ENCODE data around the gene CCDC90B.

Gene CCDC90B

DNA sequence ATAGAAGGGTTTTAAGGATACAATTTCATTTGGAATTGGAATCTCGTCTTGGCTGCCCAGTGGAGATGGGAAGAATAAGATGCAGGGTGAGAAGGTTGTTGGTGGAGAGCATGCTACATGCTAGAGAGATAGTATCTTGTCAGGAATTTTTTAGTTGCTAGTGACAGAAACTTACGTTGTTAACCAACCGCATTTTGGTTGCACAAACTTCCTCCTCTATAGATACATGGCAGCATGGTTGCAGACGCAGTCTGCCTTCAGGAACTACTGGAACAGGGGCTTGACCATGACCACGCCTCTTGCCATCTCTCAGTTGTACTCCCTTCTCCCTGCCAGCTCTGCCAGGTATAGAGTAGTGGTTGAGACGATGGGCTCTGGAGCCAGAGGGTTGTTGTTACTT lies 13.5 kb upstream of the CCDC90B start:
- Histone ChIP-seq H3K36me3 (ENCODE audit: control insufficient read depth in 2 of 2, insufficient read depth in 1 of 2, low read length in 2 of 2) (no peaks in the 10 kb centered on the region), H3K27ac (ENCODE audit: extremely low read depth, low read depth, low read length) (no peak overlapping the region), H3K4me1 (ENCODE audit: control insufficient read depth, insufficient read depth, low read length) (no peaks in the 10 kb centered on the region), H3K9me3 (ENCODE audit: control insufficient read depth, insufficient read depth, low read depth, low read length) (no peaks in the 10 kb centered on the region), H3K4me3 (ENCODE audit: low read depth, low read length) (no peak overlapping the region)
- CTCF ChIA-PET, result no interaction called here
- POLR2A ChIA-PET, result no interaction called here
- TF ChIP-seq ZEB2 (tag by site-specific recombination; IDR thresholded peaks at IDR 0.05) (no peak), ZNF48 (tag by site-specific recombination; IDR thresholded peaks at IDR 0.05) (no peak), ZBTB7A (tag by site-specific recombination; IDR thresholded peaks at IDR 0.05; ENCODE audit: low read depth) (no peak), ZNF624 (tag by site-specific recombination; IDR thresholded peaks at IDR 0.05) (no peak), ZNF654 (tag by site-specific recombination; IDR thresholded peaks at IDR 0.05; ENCODE audit: low read depth) (no peak), KLF1 (tag by site-specific recombination; IDR thresholded peaks at IDR 0.05) (no peak)
- TF ChIP-seq, protein P1, sequence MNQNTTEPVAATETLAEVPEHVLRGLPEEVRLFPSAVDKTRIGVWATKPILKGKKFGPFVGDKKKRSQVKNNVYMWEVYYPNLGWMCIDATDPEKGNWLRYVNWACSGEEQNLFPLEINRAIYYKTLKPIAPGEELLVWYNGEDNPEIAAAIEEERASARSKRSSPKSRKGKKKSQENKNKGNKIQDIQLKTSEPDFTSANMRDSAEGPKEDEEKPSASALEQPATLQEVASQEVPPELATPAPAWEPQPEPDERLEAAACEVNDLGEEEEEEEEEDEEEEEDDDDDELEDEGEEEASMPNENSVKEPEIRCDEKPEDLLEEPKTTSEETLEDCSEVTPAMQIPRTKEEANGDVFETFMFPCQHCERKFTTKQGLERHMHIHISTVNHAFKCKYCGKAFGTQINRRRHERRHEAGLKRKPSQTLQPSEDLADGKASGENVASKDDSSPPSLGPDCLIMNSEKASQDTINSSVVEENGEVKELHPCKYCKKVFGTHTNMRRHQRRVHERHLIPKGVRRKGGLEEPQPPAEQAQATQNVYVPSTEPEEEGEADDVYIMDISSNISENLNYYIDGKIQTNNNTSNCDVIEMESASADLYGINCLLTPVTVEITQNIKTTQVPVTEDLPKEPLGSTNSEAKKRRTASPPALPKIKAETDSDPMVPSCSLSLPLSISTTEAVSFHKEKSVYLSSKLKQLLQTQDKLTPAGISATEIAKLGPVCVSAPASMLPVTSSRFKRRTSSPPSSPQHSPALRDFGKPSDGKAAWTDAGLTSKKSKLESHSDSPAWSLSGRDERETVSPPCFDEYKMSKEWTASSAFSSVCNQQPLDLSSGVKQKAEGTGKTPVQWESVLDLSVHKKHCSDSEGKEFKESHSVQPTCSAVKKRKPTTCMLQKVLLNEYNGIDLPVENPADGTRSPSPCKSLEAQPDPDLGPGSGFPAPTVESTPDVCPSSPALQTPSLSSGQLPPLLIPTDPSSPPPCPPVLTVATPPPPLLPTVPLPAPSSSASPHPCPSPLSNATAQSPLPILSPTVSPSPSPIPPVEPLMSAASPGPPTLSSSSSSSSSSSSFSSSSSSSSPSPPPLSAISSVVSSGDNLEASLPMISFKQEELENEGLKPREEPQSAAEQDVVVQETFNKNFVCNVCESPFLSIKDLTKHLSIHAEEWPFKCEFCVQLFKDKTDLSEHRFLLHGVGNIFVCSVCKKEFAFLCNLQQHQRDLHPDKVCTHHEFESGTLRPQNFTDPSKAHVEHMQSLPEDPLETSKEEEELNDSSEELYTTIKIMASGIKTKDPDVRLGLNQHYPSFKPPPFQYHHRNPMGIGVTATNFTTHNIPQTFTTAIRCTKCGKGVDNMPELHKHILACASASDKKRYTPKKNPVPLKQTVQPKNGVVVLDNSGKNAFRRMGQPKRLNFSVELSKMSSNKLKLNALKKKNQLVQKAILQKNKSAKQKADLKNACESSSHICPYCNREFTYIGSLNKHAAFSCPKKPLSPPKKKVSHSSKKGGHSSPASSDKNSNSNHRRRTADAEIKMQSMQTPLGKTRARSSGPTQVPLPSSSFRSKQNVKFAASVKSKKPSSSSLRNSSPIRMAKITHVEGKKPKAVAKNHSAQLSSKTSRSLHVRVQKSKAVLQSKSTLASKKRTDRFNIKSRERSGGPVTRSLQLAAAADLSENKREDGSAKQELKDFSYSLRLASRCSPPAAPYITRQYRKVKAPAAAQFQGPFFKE (tag by site-specific recombination; IDR thresholded peaks at IDR 0.05; ENCODE audit: borderline replicate concordance), result no peak
- TF ChIP-seq, protein P2, sequence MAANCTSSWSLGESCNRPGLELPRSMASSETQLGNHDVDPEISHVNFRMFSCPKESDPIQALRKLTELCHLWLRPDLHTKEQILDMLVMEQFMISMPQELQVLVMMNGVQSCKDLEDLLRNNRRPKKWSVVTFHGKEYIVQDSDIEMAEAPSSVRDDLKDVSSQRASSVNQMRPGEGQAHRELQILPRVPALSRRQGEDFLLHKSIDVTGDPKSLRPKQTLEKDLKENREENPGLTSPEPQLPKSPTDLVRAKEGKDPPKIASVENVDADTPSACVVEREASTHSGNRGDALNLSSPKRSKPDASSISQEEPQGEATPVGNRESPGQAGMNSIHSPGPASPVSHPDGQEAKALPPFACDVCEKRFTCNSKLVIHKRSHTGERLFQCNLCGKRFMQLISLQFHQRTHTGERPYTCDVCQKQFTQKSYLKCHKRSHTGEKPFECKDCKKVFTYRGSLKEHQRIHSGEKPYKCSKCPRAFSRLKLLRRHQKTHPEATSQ (tag by site-specific recombination; IDR thresholded peaks at IDR 0.05), result no peak
- TF ChIP-seq, protein P3, sequence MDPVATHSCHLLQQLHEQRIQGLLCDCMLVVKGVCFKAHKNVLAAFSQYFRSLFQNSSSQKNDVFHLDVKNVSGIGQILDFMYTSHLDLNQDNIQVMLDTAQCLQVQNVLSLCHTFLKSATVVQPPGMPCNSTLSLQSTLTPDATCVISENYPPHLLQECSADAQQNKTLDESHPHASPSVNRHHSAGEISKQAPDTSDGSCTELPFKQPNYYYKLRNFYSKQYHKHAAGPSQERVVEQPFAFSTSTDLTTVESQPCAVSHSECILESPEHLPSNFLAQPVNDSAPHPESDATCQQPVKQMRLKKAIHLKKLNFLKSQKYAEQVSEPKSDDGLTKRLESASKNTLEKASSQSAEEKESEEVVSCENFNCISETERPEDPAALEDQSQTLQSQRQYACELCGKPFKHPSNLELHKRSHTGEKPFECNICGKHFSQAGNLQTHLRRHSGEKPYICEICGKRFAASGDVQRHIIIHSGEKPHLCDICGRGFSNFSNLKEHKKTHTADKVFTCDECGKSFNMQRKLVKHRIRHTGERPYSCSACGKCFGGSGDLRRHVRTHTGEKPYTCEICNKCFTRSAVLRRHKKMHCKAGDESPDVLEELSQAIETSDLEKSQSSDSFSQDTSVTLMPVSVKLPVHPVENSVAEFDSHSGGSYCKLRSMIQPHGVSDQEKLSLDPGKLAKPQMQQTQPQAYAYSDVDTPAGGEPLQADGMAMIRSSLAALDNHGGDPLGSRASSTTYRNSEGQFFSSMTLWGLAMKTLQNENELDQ (tag by site-specific recombination; IDR thresholded peaks at IDR 0.05; ENCODE audit: low read depth), result no peak

DNA sequence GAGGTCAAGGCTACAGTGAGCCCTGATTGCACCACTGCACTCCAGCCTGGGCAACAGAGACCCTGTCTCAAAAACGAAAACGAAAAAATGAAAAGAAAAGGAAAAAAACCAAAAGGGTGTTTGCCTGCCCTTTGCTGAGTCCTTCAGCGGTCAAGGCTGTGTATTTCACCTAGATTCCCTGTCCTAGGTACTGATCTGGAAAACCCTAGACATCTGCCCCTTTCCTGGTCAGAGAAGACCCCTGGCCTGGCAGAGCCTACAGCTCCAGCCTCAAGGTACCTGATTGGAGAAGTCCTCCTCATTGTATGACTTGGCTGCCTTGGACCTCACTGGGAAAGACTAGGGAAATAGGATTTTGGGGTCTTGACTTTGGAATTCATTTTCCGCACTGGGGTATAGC lies 8.0 kb upstream of the CCDC90B start:
- no peaks in the 10 kb centered on the region for H3K9me3 ChIP-seq (ENCODE audit: control insufficient read depth, insufficient read depth, low read depth, low read length)
- H3K4me1 ChIP-seq (ENCODE audit: control insufficient read depth, insufficient read depth, low read length), result no peaks in the 10 kb centered on the region
- H3K4me3 ChIP-seq (ENCODE audit: low read depth, low read length), result no peak overlapping the region
- TF ChIP-seq, protein P4, sequence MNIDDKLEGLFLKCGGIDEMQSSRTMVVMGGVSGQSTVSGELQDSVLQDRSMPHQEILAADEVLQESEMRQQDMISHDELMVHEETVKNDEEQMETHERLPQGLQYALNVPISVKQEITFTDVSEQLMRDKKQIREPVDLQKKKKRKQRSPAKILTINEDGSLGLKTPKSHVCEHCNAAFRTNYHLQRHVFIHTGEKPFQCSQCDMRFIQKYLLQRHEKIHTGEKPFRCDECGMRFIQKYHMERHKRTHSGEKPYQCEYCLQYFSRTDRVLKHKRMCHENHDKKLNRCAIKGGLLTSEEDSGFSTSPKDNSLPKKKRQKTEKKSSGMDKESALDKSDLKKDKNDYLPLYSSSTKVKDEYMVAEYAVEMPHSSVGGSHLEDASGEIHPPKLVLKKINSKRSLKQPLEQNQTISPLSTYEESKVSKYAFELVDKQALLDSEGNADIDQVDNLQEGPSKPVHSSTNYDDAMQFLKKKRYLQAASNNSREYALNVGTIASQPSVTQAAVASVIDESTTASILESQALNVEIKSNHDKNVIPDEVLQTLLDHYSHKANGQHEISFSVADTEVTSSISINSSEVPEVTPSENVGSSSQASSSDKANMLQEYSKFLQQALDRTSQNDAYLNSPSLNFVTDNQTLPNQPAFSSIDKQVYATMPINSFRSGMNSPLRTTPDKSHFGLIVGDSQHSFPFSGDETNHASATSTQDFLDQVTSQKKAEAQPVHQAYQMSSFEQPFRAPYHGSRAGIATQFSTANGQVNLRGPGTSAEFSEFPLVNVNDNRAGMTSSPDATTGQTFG (tag by site-specific recombination; IDR thresholded peaks at IDR 0.05; ENCODE audit: borderline replicate concordance), result no peak
- TF ChIP-seq, protein P5, sequence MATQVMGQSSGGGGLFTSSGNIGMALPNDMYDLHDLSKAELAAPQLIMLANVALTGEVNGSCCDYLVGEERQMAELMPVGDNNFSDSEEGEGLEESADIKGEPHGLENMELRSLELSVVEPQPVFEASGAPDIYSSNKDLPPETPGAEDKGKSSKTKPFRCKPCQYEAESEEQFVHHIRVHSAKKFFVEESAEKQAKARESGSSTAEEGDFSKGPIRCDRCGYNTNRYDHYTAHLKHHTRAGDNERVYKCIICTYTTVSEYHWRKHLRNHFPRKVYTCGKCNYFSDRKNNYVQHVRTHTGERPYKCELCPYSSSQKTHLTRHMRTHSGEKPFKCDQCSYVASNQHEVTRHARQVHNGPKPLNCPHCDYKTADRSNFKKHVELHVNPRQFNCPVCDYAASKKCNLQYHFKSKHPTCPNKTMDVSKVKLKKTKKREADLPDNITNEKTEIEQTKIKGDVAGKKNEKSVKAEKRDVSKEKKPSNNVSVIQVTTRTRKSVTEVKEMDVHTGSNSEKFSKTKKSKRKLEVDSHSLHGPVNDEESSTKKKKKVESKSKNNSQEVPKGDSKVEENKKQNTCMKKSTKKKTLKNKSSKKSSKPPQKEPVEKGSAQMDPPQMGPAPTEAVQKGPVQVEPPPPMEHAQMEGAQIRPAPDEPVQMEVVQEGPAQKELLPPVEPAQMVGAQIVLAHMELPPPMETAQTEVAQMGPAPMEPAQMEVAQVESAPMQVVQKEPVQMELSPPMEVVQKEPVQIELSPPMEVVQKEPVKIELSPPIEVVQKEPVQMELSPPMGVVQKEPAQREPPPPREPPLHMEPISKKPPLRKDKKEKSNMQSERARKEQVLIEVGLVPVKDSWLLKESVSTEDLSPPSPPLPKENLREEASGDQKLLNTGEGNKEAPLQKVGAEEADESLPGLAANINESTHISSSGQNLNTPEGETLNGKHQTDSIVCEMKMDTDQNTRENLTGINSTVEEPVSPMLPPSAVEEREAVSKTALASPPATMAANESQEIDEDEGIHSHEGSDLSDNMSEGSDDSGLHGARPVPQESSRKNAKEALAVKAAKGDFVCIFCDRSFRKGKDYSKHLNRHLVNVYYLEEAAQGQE (tag by site-specific recombination; IDR thresholded peaks at IDR 0.05), result peak; percentile 73
- TF ChIP-seq ZNF2 (tag by site-specific recombination; IDR thresholded peaks at IDR 0.05), result no peak
- no peaks in the 10 kb centered on the region for H3K36me3 ChIP-seq (ENCODE audit: control insufficient read depth in 2 of 2, insufficient read depth in 1 of 2, low read length in 2 of 2)
- POLR2A ChIA-PET, result no interaction called here
- no peak overlapping the region for H3K27ac ChIP-seq (ENCODE audit: extremely low read depth, low read depth, low read length)
- CTCF ChIA-PET, result interaction anchor here (1.2 kb wide), 1 partner anchor 46 kb away, joined by 3 read pairs; no protein-coding TSS in a partner anchor

All from HEK293 (cell line).